ENCODE measurements around the gene DOCK2.

- TF ChIP-seq CTCF (IDR thresholded peaks at IDR 0.05) (no peak), JUN (IDR thresholded peaks at IDR 0.05) (no peak), FOSL2 (IDR thresholded peaks at IDR 0.05) (no peak), FOSL2 (CRISPR knock-in tag; IDR thresholded peaks at IDR 0.05) (no peak), POLR2A (IDR thresholded peaks at IDR 0.05; ENCODE audit: low read length) (no peak), JUNB (IDR thresholded peaks at IDR 0.05) (no peak), MAX (IDR thresholded peaks at IDR 0.05) (no peak), CHD2 (IDR thresholded peaks at IDR 0.05; ENCODE audit: low read length, partially characterized antibody) (no peak), KDM5A (IDR thresholded peaks at IDR 0.05) (no peak), RAD21 (conservative IDR thresholded peaks at IDR 0.05 in 1 of 2, IDR thresholded peaks at IDR 0.05 in 1 of 2) (no peak), REST (IDR thresholded peaks at IDR 0.05) (no peak), KDM1A (IDR thresholded peaks at IDR 0.05; ENCODE audit: low read depth) (no peak), EP300 (IDR thresholded peaks at IDR 0.05) (no peak)
- TF ChIP-seq, protein P1, sequence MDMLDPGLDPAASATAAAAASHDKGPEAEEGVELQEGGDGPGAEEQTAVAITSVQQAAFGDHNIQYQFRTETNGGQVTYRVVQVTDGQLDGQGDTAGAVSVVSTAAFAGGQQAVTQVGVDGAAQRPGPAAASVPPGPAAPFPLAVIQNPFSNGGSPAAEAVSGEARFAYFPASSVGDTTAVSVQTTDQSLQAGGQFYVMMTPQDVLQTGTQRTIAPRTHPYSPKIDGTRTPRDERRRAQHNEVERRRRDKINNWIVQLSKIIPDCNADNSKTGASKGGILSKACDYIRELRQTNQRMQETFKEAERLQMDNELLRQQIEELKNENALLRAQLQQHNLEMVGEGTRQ (IDR thresholded peaks at IDR 0.05): no peak
- TF ChIP-seq, protein P2, sequence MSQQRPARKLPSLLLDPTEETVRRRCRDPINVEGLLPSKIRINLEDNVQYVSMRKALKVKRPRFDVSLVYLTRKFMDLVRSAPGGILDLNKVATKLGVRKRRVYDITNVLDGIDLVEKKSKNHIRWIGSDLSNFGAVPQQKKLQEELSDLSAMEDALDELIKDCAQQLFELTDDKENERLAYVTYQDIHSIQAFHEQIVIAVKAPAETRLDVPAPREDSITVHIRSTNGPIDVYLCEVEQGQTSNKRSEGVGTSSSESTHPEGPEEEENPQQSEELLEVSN (IDR thresholded peaks at IDR 0.05; ENCODE audit: borderline replicate concordance, low read depth): no peak
These were observed 70.6 kb downstream of the DOCK2 start for GRCh38 chr5:169707686-169708085.

Data from A549 (cell line).